HG02852 (cell line): ENCODE data around the gene PTPRN2.
"Not testable (repeated sequence)": the region's sequence is repeated elsewhere in the genome, so short reads cannot be mapped to it uniquely, and the experiment has no call there.

Source experiments
- ATAC-seq: cut with Tn5 transposase; IDR thresholded peaks from one replicate; pipeline ENCODE4 v1.9.1; 2021; ENCODE audit warnings: mild to moderate bottlenecking, moderate library complexity; ENCODE audit not compliant: unreplicated experiment

PTPRN2 gene

DNA sequence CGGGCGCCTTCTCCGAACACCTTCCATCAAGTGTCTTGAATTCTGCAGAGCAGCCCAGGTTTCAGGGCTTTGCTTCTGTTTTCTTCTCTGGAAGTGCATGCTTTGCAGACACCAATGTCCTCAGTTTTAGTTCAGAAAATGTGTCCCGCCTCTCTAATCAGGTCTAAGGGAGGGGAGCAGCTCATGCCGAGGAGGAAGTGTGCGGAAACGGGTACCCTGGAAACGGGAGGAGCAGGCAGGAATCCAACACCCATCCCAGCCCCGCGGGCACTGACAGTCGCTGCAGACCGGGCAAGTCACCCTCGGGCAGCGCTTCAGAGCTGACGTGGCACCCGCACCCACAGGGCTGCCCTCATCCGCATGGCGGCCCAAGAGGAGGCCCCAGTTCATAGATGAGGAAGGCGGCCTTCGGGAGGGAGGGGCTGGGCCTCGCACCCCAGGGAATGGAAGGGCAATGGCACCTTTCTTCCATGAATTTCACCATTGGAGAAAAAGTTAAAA is 912.1 kb downstream of the PTPRN2 start:
- no peak for ATAC-seq

DNA sequence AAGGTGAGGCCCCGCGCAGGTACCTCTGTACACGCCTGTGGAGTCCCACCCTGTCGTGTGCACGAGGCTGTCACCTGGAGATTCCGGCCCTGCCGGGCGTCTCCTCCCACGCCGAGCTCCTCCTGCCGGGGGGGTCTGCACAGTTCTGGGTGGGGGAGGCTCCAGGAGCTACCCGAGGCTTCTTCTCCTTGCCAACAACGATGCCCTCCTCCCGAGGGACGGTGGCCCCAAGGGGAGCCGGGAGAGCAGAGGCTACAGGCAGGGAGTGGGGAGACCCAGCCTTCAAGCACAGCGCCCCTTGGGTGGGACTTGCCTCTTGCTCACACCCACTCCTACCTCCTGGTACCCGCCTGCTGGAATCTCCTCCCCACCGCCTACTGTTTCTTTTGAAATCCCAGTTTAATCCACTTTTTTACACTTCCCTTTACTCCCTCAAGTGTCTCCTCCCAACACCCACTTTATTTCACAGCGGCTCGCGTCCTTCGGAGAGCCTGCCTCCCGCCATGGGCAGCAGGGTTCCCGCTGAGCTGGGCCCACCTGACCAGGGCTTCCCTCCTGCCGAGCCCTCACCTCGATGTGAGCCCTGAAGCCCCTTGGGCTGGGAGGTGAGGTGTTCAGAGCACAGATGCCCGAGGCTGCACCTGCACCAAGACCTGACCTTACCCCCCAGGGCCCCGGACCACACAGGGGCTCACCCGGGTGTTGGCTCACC is 912.8 kb downstream of the PTPRN2 start:
- no peak for ATAC-seq

DNA sequence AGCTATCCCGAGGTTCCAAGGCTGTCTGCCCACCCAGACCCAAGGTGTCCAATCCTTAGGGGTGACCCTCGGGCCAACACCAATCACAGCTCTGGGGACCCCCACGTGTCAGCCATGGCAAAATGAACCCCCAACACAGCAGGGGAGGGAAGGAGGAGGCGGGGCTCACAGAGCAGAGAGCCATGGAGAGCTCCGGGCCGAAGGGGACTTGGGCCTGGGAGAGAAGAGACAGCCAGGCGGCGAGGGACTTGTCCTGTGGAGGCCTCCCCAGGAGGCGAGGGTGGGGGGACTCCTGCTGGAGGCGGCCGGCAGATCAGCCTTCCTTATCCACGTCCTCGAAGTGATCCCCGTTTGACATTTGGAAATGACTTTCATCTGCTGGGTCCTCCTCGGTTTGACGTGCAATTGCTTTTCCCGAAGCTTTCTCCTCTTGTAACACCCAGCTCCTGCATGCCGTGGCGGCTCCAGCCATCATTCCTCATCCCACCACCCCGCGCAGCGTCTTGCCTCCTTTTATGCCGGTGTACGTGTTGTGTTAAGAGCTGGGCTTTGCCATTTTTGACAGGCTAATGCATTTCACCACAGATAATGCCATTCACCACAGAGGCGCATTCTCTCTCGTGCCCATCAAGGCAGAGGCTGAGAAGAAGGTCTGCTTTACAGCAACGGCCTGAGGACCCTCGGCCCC is 913.5 kb downstream of the PTPRN2 start:
- ATAC-seq: no peak

DNA sequence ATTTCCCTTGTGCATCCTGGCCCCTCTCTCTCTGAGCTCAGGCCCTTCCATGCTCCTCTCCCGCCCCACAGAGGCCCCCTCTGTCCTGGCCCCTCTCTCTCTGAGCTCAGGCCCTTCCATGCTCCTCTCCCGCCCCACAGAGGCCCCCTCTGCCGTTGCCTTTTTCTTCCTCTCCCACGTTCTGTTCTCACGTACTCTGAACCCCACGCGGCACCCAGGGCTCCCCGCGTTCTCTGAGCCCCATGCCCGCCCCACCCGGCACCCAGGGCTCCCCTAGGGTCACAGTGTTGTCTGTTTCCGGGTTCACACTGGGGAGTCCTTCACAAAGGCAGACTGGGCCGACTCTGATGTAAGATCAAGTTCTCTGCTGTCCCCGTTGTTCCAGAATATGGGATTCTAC is 914.0 kb downstream of the PTPRN2 start:
- no peak for ATAC-seq

DNA sequence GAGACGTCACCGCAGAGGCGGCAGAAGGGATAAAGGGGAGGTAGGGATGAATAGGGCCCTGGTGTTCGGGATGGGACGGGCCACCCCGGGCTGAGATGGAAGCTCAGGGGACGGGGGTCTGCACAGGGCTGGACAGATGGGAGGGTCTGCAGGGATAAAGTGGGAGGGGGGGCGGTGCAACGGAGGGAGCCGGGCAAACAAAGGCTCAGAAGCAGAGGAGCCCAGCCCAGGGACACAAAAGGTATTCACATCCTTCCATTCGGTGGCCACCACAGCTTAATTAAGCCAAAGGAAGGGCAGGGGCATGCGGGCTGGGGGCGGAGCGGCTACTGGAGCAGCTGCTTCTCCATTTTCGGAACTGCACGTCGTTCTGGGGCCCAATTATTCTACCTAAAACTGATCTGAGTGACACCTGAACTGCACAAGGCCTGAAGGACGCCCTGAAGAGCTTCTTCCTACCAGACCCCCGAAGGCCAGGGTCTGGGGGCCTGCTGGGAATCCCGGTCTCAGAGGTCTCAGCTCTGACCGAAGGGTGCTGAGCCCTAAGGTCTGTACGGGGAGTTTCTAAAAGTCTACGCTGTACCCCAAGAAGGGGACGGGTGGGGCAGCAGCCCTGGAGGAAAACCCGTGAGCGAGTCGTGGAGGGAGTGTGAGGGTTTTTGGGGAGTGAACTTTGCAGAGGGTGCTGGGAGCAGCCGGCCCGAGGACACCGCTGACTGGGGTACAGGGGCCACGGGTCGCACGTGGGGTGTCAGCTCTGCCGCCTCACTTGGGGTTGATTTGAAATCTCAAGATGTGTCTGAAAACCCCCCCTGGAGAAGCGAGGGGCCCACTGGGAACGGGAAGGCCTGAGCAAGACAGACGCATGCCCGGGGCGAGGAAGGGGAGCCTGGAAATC is 916.0 kb downstream of the PTPRN2 start:
- no peak for ATAC-seq

DNA sequence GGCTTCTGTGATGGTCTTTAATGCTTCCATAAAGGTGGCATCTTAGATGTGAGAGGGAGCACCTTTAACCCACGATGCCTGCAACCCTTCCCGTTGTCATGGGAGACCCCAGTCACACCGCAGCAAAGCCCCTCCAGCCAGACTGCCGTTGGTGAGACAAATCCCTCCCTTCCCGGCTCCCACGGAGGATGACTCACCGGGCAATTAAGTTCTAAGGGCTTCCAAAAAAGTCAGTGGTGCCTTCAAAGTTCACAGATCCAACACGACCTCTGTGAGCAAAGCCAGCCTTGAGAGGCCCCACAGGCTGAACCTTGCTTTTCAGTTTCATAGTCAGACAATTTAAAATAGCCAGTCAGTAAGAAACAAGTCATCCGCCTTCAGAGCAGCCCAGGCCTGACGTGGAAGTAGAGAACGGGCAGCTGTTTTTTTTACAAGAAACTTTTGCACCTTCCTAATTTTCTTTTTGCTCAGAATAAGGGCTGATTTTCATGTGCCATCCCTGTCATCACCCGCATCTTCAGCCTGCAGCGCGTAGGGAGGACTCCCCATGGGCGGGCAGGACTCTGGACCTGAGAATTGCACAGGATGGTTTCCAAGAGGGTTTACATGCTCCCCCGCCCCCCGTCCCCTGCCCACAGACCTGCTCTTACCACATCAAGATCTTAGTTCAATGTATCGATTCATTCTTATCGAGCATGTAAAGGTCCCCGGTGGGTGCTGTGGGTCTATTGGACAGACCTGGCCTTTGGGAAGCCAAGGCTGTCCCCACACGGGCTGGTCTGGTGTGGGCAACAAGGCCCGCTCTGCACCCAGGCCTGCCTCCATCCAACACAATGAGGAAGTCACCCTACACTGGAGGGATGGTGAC is 916.9 kb downstream of the PTPRN2 start:
- ATAC-seq: no peak

DNA sequence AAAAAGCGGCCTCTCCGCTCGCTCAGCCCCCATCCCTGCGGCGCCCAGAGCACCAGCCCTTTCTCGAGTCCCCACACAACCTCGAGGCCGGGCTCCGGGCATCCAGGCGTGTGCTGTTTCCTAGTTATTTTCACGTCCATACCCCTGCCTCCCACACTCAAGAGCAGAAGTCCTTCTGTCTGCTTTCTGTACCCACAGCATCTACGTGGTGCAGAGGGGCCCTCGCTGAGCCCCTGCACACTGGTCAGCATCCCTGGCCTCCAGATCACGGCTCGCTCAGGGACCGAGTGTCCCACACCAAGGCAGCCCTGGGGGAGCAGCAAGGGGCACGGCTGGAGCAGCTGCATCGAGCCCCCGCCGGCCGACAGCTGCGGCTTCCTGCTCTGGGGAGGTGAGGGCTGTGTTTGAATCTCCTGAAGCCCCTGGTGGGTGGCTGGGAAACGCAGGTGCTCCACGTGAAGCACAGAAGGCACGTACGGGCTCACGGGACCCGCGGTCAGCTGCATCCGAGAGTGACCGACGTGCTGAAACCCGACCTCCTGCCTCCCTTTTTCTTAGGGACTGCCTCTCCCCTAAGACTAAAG is 917.8 kb downstream of the PTPRN2 start:
- no peak for ATAC-seq

DNA sequence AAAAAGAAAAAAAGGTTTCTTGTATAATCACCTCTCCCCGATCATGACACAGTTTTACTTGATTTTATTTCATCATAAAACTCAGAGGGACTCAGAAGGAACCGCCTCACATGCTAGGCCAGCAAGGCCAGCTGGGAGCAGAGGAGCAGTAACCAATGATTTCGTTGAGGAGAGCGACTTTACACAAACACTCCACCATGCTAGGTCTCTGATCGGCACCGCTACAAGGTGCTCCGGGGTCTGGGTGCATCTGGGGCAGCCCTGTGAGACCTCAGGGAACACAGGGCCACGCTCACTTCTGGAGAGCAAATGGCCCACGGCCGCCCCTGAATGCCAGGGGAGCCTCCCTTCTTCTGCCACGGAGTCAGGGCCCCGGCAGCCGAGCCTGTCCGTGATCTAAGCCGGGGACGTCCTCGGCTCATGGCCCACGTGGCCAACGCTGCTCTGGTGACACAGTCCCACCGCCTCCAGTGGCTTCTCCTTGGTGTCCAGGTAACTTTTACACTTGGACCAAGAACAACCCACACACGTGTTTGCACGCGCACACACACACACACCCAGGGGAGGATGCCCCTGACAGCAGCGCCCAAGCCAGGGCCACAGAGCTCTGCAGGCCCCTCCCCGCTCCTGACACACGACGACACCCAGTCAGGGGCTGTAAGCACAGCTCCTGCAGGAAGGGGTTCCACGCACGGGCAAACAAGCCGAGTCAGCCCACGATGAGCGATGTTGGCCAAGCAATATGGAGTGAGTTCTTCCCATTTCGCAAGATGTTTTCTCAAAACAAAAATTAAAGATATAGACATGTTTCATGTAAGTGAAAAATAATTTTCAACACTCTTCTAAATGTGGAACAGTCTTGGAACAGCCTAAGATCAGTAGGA is 918.5 kb downstream of the PTPRN2 start:
- no peak for ATAC-seq

DNA sequence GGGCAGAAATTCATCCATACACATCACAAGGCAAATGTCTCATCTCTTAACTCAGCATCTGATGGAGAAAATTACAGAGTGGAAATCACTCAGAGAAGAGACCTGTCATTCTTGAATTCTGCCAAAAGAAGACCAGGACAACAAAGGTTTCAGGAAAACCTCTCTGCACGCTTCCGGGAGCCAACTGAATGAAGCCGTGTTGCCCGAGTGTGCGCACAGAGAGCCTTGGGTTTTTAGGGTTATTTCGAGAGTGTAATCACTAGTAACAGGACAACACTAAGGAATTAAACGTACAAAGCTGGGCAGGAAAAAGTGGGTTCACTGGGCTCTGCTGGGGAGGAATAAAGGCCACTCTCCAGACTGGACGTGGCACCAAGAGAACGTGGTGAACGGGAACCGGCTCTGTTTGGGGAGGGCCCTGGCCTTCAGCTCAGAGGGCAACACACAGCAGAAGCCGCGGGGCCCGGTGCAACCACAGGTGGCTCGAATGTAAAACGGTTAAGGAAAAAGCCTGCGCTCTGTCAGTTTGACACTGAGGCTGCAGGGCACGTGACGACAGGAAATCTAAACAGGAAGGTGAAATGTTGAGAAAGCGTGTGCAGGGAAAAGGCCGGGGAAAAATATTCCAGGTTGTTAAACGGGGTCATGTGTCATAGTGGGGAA is 919.3 kb downstream of the PTPRN2 start:
- no peak for ATAC-seq

DNA sequence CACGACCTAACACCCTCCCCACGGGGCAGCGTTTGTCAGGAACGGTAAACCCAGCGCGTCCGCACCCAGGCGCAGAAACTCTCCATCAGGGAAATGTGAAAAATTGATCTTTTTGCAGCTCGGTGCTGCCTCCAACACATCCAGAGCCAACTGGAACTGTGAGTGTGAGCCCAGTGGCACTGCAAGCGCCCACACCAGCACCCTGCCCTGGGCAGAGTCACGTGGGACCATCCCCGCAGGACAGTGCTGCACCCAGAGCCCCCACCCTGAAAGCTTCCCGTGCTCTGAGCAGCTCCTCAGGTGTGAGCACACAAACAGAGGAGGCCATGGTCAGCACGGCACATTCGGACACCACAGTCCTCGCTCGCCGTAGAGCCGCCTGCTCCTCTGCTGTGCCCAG is 919.9 kb downstream of the PTPRN2 start:
- no peak for ATAC-seq

DNA sequence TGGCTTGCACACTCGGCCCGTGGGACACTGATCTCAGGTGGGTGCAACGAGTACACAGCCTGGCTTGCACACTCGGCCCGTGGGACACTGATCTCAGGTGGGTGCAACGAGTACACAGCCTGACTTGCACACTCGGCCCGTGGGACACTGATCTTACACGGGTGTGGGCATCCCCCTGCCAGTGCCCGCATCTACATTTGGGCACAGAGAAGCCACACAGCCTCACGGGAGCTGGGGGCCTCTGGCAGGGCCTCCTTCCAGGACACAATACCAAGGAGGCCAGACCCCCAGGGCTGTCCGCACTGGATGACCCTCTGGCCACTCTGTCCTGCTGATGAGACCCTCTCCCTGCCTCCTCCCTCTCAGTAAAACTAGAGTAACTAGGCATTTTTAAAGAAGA is 920.4 kb downstream of the PTPRN2 start:
- no peak for ATAC-seq

DNA sequence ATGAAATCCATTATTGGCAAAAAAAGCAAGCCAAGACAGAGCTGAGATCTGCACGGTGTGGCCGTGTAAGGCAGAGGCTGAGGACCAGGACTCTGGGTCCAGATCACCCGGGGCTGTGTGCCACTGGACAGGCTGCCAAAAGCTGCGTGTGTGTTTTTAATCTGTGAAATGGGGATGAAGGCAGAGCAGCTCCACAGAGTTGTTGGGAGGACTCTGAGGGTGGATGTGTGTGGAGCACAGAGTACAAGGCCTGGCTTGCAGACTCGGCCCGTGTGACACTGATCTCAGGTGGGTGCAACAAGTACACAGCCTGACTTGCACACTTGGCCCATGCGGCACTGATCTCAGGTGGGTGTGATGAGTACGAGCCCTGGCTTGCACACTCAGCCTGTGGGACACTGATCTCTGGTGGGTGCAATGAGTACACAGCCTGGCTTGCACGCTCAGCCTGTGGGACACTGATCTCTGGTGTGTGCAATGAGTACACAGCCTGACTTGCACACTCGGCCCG is 921.0 kb downstream of the PTPRN2 start:
- no peak for ATAC-seq

DNA sequence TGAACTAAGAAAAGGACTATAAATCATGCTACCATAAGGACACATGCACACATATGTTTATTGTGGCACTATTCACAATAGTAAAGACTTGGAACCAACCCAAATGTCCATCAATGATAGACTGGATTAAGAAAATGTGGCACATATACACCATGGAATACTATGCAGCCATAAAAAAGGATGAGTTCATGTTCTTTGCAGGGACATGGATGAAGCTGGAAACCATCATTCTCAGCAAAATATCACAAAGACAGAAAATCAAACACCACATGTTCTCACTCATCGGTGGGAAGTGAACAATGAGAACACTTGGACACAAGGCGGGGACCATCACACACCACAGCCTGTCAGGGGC is 922.0 kb downstream of the PTPRN2 start:
- not testable (repeated sequence) for ATAC-seq

DNA sequence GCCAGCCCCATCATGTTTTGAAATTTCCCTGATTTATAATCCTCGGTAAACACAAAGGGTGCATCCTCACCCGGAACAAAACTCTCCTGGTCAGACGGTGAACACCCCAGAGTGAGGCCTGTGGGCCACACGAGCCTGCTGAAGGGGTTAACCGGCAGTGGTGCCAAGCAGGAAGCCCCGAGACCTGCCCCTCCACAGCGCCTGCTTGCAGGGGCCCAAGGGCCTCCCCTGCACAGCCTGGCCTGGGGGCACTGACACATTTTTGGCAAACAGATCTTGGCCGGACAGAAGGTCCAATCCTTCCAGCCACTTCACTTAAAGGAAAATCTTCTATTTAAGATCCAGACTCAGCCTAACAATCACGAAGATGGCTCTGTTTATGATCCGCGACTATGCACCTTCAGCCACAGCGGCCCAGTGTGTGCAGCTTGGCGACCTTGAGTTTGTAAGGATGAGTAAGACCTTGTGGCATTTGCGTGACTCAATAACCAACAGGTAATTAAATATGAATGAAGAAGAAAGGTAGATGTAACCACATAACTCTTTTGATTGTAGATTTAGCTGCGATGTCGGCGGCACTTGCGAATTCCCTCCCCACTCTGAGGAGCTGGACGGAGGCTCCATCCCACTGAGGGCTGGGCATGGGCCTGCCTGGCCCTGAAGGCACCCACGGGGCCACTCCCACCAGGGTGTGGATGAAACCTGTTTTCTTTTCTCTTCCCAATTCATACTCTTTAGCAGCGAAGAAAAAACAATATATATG is 922.6 kb downstream of the PTPRN2 start:
- no peak for ATAC-seq

DNA sequence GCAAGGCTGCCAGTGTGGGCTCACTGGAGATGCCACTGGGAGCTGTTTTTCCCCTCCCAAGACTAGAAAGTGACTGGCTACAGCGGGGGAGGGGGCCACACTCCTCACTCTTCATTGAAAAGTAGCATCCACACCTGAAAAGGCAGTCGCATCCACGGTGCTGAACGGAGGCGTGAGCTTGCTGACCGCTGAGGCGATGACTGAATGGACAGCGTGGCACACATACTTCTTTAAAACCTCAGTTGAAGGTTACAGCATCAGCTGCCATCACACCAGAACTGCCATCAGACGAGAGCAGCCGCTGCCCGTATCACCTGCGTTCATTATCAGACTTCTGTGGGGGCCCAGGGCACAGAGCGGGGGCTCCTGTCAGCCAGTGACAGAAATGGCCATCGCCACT is 923.6 kb downstream of the PTPRN2 start:
- no peak for ATAC-seq

DNA sequence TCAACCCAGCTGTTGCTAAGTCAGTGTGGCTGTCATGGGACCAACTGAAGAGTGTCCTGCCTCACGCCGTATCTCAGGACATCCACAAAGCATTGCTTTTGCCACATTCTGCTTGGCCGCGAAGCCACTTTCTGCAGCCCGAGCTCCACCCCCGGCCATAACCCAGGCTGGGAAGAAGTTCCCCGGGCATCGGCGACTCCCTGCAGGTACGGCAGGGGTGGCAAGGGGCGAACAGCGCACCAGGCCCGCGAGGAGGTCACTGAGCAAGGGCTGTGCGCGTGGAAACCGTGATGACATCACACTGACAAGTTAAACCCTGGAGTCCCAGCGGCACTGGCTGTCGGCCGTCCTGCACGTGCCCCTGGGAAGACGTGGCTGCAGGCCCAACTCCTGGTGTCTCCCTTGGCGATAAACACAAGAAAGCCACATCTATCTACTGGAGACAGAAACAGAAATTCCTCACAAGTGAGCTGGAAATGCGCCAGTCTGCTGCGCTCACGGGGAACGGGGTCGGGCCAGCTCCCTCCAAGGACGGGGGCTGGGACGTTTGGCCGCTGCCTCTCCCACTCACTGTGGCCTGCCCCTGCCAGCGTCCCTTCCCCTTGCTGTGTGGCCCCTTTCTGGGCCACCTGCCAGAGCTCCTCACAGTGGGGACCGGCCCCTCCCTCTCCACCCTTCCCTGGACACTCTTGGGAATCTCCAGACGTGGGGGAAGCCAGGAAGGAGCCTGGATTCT is 924.5 kb downstream of the PTPRN2 start:
- no peak for ATAC-seq

DNA sequence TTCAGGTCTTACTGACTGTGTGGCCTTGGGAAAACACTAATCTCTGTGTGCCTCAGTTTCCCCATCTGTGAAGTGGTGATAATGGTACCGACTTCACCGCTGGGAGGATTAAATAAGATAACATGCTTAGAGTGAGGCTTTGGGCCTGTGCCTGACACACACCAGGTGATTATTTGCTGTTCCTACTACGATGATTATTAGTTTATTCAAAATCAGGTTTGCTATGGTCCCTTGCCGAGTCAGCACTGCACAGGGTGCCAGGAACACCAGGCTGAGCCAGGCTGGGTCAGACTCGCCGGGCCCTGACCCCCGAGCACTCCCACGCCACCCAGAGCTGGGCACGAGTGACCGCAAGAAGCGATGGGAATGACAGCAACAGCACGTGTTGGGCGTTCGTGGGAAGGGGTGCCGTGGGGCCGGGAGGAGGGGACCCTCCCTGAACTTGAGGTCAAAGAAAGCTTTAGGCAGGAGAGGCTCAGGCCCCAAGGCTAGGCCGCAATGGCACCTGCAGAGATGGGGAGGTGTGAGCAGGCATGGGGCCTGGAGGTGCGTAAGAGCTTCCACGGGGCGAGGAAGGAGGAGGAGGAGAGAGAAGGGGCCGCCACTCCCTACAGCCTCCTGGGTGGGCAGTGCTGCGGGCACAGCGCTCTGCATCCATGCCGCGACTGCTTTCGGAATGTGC is 925.4 kb downstream of the PTPRN2 start:
- no peak for ATAC-seq
